Testis (tissue), 3 donors: ENCODE measurements around the gene GTF2A1. TPM values are rescaled to one million over a fixed set of nuclear protein-coding genes. Genes with fewer than 3 reads are reported as not detected.

Source experiments
- DNase-seq: peaks from one replicate; pipeline ENCODE4 v3.0.0-alpha.2; 2019
- H3K27ac ChIP-seq, 2 donors: fragments of 200-600 bp; sonication (generic); one replicate each; pipeline ENCODE4 v1.5.1; 2019
- H3K27me3 ChIP-seq: fragments of 200-600 bp; sonication (generic); one replicate; pipeline ENCODE4 v1.5.1; 2019
- H3K36me3 ChIP-seq: fragments of 200-600 bp; sonication (generic); one replicate; pipeline ENCODE4 v1.5.1; 2017; ENCODE audit warnings: low read depth; ENCODE audit errors: missing control alignments
- H3K4me1 ChIP-seq: fragments of 200-600 bp; sonication (generic); one replicate; pipeline ENCODE4 v1.5.1; 2019
- H3K4me3 ChIP-seq, 2 donors: fragments of 200-600 bp; sonication (generic); one replicate each; pipeline ENCODE4 v1.5.1; 2017 to 2019
- H3K9me3 ChIP-seq: fragments of 200-600 bp; sonication (generic); one replicate; pipeline ENCODE4 v1.5.1; 2017
- CTCF ChIP-seq, 3 experiments: fragments of 450-650 bp in 2 of 3; fragments of 200-600 bp in 1 of 3; sonication (generic) in 1 of 3; IDR thresholded peaks; one replicate each; pipeline ENCODE4 v1.5.1; 2016 to 2019; ENCODE audit warnings: antibody characterized with exemption in 3 of 3, mild to moderate bottlenecking in 2 of 3, moderate library complexity in 1 of 3
- POLR2A ChIP-seq: fragments of 450-650 bp; IDR thresholded peaks from one replicate; pipeline ENCODE4 v1.6.1; 2017; ENCODE audit warnings: antibody characterized with exemption, mild to moderate bottlenecking, moderate library complexity
- WGBS, 2 donors: methylation state at CpG; one replicate each; pipeline ENCODE4 v1.1.5; 2018; 5-methylcytosine and 5-hydroxymethylcytosine counted together
- intact Hi-C: fragments of 100-400 bp; cut with DNase I; formaldehyde crosslinking; loops from one replicate; pipeline ENCODE4 v1.15.1; 2023; ENCODE audit warnings: low total_unique reads
- polyA plus RNA-seq: library from polyadenylated mRNA; stranded (reverse); fragments of 350-450 nt; fragmentation: Illumina TruSeq; extraction: RNeasy Lipid Tissue Mini Kit (QIAGEN cat#74804); gene quantifications from one replicate; pipeline ENCODE4 v1.2.3, GENCODE V29; 2014; ENCODE audit warnings: low read depth, low replicate concordance; ENCODE audit not compliant: insufficient read depth
- small RNA-seq, 2 donors: library from RNA; depleted of rRNA; stranded (forward); fragments of <200 nt; gene quantifications; one replicate each; pipeline ENCODE3, GENCODE V24; 2016
- total RNA-seq, 2 donors: library from RNA; depleted of rRNA; stranded (reverse); fragments of >200 nt; gene quantifications; one replicate each; pipeline ENCODE4 v1.2.3, GENCODE V29; 2016

GTF2A1 gene
- total and polyA plus RNA-seq, 3 donors from 2014 or later = 50.2 to 66.0 (median 52.9) TPM

- Histone ChIP-seq H3K4me1 (no peaks in the 10 kb centered on the region), H3K27me3 (no peaks in the 10 kb centered on the region), H3K9me3 (no peaks in the 10 kb centered on the region), H3K27ac (no peak overlapping the region), H3K36me3 (no peaks in the 10 kb centered on the region), H3K4me3 (no peak overlapping the region)
- intact Hi-C loops = no loop called here
- TF ChIP-seq CTCF (IDR thresholded peaks at IDR 0.05) (no peak), POLR2A (no peak)
- DNase-seq = no peak
- WGBS, 2 donors = 97 to 100% methylated on average over 1 of the region's 1 CpG
Measured at GRCh38 chr14:81129242-81129641, 91.5 kb downstream of the GTF2A1 start.

GRCh38 chr14:81127785-81128184 is 93.0 kb downstream of the GTF2A1 start:
- intact Hi-C loops = no loop called here
- 57 to 71% methylated on average over 5 of the region's 5 CpGs for whole genome bisulfite sequencing, 2 donors
- TF ChIP-seq CTCF (IDR thresholded peaks at IDR 0.05) = no peak
- TF ChIP-seq POLR2A = no peak

DNA sequence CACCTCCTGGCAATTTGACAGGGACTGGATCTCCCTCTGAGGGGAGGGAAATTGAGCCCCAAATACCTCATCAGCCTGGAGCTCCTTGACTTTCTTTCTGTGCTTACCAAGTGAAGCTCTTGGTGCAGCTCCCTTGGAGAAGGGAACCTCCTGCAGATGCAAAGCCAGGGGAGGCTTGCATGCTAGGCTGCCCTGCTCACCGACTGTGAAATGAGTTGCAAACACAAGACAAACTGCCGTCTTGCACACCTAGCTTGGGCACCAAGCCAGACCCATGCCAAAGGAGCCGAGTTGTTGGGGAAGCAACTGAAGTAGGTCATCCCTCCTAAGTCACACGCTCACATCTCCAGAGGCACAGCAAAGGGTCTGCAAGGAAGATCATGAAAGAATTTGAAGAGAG is 95.2 kb downstream of the GTF2A1 start:
- H3K9me3 ChIP-seq = no peaks in the 10 kb centered on the region
- no peaks in the 10 kb centered on the region for H3K36me3 ChIP-seq
- intact Hi-C loops = no loop called here
- DNase-seq = no peak
- H3K4me3 ChIP-seq = no peak overlapping the region
- H3K27me3 ChIP-seq = no peaks in the 10 kb centered on the region
- WGBS, 2 donors = 94 to 95% methylated on average over 3 to 4 of the region's 4 CpGs
- no peak for TF ChIP-seq CTCF (IDR thresholded peaks at IDR 0.05)
- no peak for TF ChIP-seq POLR2A
- H3K27ac ChIP-seq = no peak overlapping the region
- H3K4me1 ChIP-seq = no peaks in the 10 kb centered on the region

More at GRCh38 chr14:81127785-81128184, 93.0 kb downstream of the GTF2A1 start:
- H3K4me3 ChIP-seq = no peak overlapping the region
- H3K4me1 ChIP-seq = no peaks in the 10 kb centered on the region
- no peak for DNase-seq
- no peaks in the 10 kb centered on the region for H3K36me3 ChIP-seq
- no peaks in the 10 kb centered on the region for H3K9me3 ChIP-seq
- H3K27ac ChIP-seq = no peak overlapping the region
- no peaks in the 10 kb centered on the region for H3K27me3 ChIP-seq

Small RNAs within 50 kb of the gene (small RNA-seq; reads per million reads assigned to genes)
- 0 reads per million in 2 donors for gene DYNLL1P1
- 14.6 to 15.8 reads per million in 2 donors for gene SNORA79

Other genes with a start within 250 kb of the GTF2A1 start
- 10 to 100 TPM; 22.8 to 38.5 TPM for gene STON2, start 179.4 kb upstream of the GTF2A1 start, total RNA-seq
- gene STON2, start 179.4 kb upstream of the GTF2A1 start, polyA plus RNA-seq = 8.3 TPM